ENCODE data around the gene THSD7B.
A peak's percentile ranks its signal among the peaks of the same experiment; 100 is the strongest.
"Not testable (repeated sequence)": the region's sequence is repeated elsewhere in the genome, so short reads cannot be mapped to it uniquely, and the experiment has no call there.

THSD7B gene

DNA sequence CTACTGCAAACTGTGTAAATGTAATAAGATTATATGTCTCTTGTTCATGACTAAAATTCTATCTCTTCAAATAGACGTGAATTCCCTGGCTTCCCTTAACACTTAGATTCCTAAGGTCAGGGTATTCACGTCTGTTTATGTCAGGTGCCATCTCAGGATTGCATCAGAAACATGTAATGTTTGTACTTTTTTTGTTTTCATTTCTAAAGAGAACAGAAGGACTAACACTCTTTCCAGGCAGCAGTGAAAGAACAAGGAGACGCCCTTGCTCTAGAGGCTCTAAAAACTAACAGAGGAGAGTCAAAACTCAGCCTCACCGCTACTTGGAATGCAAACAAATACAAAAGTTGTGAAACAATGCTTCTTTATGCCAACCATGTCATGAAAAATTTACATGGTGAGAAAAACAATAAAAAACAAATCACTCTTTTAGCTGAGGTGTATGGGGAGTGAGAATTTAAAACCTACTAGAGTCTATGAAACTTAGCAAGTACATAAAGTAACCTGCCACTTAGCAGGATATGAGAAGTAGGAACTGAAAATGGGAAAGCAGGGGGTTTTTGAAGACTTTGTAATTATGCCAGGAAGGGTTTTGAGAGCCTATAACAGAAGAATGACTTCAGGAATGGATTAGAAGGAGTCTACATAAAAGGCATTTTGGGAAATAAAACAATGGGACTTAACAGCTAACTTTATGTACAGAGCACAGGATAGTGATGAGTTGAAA is 522.7 kb downstream of the THSD7B start:
- DNase-seq = no peak

DNA sequence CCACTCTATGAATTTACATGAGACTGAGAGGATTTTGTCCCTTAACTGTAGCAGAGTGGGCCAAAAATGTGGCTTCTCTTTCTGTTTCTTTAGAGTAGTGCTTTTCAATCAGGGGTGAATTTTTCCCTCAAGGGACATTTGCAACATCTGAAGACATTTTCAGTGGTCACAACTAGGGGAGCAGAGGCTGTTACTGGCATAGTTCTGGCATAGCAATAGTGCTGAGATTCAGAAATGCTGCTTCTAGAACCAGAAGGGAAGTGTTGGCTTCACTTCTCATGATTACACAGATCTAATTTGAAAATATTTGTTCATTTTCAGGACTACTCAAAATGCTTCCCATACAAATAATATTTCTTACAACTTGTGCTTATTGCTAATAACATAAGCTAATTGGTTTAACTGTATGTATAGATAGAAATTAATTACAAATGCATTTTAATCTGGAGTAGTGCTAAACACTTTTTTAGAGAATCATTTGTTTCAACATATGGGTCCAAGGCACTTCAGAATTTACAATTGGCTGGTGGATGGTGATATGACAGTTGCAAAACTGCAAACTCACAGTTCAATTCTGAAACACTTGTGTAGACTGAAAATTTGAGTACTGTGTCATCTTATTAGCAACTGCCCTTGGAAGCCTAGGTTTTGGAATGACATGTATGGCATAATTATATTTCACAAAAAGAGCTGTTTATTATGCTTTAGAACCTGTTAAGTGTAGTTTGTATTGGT is 526.7 kb downstream of the THSD7B start:
- DNase-seq = no peak

DNA sequence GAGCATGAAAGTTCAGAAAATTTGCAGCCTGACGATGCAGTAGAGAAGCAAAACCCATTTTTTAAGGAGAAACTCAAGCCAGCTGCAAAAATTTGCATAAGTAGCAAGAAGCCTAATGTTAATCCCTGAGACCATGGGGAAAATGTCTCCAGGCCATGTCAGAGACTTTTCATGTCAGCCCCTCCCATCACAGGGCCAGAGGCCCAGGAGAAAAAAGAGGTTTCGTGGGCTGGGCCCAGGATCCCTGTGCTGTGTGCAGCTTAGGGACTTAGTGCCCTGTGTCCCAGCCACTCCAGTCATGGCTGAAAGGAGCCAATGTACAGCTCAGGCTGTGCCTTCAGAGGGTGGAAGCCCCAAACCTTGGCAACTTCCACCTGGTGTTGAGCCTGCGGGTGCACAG is 533.0 kb downstream of the THSD7B start:
- DNase-seq = no peak

DNA sequence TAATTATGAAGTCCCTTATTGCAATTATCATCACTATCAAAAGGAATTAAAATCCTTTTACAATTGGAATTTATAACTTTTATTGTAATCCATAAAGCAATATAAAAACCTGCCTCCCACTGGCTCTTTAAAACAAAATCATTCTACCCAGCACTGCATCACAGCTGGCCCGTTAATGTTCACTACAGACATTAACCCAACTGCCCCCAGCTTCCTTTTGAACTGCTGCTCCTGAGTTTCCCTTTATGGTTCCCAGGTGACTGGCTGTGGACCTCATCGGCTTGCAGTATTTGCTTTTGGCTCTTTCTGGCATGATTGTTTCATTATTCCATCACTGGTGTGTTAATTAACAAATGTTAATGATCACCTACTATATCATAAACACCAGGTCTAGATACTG is 535.6 kb downstream of the THSD7B start:
- no peak for DNase-seq

DNA sequence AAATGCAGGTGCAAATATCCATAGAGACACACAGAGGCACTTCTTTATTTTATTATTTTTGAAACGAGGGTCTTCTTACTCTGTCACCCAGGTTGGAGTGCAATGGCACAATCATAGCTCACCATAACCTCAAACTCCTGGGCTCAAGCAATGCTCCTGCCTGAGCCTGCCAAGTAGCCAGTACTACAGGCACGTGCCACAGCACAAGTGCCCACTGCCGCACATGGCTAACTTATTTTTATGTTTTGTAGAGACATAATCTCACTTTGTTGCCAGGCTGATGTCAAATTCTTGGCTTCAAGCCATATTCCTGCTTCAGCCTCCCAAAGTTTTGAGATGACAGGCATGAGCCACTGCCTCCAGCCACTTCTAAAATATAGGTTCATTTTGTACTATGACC is 537.6 kb downstream of the THSD7B start:
- DNase-seq = peak; percentile 7

DNA sequence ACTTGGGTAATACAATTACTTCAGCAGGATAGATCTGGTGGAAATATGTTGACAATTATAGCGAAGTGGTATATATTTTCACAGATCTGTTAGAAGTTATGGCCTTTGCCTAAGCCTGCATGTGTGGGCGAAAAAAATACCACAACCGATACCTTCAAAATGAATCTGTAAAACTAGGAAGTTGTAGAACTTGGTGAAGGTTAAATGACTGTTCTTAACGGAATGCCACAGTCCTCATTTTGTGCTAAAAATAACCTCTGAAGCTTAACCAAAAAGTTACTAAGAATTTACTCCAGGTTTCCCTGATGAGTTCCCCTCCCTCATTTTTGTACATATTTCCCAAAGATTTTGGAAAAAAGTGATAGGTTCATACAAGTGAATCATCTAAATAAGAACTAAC is 550.7 kb downstream of the THSD7B start:
- DNase-seq = no peak

DNA sequence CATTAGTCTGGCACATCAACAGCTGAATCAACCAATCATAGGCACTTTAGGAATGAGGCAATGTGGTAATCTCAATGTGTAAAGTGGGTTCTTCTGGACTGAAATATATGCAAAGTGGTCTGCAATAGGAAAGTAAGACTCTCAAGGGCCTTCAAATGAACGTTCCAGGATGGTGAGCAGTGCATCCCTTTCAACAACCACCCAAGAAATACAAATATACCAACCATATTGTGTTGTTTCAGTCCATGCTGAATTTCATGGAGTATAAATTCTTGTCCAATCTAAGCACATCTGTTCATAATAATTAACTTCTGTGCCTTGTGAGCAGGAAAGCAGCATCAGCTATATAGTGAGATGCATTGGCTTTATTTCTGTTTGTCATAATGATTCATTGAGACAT is 556.2 kb downstream of the THSD7B start:
- peak; percentile 29 for DNase-seq

DNA sequence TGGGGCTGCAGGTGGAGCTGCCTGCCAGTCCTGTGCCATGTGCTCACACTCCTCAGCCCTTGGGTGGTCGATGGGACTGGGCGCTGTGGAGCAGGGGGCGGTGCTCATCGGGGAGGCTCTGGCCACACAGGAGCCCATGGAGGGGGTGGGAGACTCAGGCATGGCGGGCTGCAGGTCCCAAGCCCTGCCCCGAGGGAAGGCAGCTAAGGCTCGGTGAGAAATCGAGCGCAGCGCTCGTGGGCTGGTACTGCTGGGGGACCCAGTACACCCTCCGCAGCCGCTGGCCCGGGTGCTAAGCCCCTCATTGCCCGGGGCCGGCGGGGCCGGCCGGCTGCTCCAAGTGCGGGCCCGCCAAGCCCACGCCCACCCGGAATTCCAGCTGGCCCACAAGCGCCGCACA is 566.2 kb downstream of the THSD7B start:
- not testable (repeated sequence) for DNase-seq

DNA sequence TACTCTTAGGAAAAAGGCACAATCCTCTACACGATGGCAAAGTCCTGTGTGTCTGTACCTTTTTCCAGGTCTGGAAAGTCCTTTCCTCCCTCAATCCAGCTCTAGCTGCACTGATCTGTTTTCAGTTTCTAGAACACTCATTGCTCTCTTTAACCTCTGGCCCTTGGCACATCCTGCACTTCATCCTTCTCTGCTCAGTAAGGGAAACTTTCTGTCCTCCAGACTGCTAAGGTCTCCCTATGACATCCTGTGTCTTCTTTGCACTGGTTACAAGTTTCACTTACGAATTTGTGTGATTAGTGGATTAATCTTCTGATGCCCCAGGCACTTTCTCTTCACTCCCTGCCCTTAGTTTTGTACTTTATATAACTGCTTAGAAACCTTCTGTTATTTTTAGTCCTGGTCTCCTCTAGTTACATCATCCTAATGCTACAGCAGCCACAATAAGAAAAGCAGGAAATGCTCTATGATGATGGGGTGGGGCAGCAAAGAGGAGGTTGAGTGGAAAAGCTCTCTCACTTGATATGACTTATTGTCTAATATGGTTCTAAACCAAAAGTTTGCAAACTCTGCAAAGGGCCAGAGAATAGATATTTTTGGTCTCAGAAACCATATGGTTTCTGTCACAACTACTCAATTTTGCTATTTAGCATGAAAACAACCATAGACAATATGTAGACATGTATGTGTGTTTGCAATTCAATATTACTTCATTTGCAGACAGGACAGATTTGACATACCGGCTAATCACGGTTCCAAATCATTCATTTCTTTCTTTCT is 568.2 kb downstream of the THSD7B start:
- no peak for DNase-seq

DNA sequence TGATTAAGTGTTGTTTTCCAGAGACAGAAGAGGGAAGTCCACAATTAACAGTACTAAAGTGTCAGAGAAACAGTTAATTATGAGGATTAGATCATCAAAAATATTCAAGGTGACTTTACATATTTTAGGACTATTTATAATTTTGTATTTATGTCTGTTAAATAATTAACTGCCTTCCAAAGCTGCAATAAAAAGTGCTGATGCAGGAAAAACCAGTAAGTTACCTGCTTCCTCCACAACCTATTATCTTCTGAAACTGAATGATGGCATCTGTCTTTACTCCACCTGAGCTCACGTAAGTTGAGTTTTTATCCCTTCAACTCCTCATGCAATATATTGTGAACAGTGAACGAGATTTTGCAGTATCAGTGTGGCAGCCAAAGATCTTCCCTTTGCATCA is 570.7 kb downstream of the THSD7B start:
- no peak for DNase-seq

DNA sequence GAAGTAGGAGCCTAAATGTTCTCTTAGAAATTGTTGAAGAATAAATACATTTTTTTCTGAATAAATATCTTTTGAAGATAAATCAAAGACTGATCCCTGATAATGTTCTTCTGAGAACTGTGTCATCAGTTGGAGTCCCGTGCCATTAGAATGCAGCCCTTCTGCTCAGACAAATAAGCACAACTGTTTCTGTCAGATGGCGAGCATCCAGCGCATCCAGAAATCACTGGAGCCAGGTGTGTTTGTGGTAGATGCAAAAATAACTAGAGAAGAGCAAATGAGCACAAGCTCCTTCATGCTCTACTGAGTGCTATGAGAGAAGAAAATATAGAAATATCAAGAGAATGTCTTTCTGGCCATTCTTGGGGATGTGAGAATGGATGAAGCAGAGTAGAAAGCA is 573.7 kb downstream of the THSD7B start:
- peak; percentile 92 for DNase-seq

DNA sequence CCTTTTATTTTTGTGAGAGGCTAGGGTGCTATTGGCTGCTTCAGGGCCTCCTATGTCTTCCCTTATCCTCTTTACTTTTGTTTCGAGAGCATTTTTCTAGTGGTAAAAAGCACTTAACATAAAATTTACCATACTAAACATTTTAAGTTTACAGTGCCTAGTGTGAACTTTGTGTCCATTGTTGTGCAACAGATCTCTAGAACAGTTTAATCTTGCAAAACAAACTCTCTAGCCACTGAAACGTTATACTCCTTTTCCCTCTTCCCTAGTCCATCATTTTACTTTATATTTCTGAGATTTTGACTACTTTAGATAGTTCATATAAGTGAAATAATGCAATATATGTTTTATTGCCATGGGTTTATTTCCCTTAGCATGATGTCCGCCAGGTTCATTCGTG is 580.6 kb downstream of the THSD7B start:
- DNase-seq = no peak

DNA sequence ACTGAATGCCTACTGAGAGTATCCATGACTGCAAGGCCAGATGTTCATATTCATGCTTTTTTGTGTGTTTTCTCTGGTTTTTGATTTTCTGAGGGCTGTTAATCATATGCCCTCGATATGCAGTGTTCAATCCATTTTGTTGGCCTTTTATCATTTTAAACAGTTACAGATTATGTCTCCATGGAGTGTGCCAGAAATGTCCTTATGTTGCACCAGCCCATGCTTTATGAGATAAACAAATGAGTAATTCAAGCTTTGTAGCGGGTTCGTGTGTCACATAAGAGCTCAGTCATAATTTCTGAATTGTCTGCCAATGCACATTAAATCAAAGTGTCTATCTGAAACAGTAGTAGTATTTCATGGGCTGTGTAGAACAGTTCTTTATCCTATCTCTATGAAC is 583.0 kb downstream of the THSD7B start:
- peak; percentile 87 for DNase-seq

DNA sequence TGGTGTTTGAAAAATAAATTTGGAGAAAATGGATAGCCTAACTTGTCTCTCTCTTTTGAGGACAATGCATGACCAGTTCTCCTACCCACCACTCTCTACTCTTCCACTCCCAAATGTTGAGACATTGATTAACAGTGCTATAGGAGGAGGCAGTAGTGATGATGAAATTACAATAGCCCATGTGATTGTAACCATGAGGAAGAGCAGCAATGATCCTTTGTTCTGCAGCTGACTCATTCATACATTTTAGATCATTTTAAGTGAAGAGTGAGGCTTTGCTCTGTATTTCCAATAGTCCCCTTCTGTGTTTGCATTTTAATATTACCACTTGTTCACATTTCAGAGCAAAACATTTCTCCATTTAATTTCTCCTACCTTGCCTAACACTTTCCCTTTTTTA is 592.3 kb downstream of the THSD7B start:
- no peak for DNase-seq

DNA sequence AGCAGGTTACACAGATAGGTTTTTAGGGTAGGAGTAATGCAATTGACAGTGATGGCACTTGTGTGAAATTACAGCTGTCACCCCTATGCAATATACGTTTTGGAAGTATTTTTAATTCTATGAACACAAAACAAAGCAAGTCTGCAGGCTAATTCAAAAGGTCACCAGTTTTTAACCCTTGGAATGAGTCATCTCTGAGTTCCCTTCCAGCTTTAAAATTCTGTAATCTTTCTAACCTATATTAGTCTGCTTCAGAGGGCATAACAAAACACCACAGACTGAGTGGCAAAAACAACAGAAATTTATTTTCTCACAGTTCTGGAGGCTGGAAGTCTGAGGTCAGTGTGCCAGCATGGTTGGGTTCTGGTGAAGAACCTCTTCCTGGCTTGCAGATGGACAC is 602.0 kb downstream of the THSD7B start:
- no peak for DNase-seq

DNA sequence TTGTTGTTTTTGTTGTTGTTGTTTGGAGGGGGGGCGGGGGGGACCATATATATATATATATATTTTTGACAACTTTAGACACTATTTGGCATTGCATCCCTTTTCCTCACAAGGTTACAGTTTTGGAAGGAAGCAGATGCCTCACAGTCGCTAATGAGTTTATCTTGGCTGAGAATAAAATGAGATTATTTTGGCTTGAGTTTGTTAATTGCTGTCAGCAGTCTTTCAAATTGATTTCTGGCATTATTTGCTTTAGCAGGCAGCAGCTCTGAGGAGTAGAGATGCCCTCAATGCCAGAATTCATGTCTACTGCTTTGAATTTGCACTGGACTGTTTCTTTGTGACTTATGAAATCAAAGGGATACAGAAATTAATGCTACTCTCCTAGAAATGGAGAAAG is 603.8 kb downstream of the THSD7B start:
- DNase-seq = no peak

DNA sequence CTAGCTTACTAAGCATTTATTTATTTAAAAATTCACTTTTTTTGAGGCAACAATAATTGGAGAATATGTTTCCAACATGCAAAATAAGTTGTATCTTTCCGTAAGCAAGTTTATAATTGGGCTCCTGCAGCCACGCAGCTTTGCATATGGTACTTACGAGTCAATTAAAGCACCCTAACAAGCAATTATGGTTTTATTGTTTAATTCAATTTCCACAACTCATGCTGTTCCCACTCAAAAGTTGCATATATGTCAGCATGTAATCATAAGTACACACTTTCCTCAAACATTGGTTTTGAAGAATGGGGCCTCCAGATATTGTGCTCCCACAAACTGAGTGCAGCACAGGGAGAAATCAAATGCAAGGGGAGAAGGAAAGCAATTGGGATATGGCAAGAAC is 613.8 kb downstream of the THSD7B start:
- no peak for DNase-seq

DNA sequence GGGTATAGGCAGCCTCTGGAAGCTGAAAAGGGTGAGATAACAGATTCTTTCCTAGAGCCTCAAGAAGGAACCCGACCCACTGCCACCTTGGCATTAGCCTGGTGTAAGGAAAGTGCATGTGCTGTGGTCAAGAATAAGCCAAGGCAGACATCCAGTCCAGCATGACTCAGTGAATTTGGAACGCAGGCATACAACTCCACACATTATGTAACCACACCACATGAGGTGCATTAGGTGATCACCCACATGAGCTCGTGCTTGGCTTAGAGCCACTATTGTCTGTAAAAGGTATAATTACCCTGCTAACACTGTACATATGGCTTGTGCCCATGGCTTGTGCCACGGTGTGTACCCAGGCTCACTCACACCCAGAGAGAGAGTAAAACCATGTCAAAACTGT is 615.3 kb downstream of the THSD7B start:
- peak; percentile 79 for DNase-seq

DNA sequence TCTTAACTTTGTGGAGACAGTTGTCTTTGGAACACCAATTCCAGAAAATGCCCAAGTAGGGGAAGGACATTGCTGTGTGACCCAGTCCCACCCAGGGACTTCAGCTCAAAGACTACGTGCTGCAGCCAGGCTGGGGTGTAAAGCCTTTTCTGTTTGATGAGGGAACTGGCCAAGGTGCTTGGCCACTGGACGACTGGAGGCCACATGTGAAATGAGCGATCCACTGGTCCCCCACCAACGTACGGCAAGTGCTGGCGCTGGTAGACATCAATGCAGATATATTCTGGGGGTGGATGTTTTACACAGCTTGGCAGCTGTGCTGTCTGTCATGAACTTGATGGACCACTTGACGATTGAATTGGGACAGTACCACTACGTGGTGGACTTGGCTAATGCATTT is 616.4 kb downstream of the THSD7B start:
- DNase-seq = no peak

DNA sequence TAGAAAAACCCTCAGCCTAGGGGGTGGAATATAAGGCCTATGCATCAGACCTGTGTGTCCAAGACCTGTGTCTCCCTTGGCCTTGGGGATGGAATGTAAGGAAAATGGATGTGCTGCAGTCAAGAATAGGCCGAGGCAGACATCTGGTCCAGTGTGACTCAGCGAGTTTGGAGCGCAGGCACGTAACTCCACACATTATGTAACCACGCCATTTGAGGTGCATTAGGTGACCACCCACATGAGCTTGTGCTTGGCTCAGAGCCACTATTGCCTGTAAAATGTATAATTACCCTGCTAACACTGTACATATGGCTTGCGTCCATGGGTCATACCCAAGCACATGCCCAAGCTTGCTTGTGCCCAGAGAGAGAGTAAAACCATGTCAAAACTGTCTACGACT is 618.0 kb downstream of the THSD7B start:
- peak; percentile 26 for DNase-seq

DNA sequence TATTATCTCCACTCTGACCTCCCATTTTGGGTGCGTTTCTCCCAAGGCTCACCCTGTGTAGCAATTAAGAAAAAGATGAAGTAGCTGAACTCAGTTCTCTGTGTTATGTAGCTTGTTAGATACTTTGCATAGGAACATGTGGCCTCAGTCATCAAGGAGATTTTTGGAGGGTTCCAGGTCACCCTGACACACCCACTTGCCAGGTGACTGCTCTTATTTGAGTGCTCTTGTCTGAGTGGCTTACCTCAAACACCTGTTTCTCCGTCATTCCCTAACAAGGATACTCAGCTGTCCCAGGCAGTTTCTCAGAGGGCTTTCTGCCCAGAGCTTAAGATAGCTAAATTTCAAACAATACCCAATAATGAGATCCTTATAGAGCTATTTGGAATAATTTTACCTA is 621.7 kb downstream of the THSD7B start:
- no peak for DNase-seq

DNA sequence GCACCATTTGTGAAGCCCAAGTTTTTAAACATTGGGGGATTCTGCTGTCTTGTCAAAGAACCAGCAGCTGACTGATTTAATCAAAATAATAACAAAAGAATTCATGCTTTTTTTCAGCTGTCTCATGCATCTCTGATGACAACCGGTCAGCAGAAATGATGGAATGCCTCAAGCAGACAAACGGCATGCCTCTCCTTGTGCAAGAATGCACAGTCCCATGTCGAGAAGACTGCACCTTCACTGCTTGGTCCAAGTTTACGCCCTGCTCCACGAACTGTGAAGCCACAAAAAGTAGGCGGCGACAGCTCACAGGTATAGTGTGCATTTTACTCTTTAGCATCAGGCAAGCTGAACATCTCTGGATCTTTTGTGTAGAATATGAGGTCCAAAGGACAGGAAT is 640.2 kb downstream of the THSD7B start:
- DNase-seq = no peak

DNA sequence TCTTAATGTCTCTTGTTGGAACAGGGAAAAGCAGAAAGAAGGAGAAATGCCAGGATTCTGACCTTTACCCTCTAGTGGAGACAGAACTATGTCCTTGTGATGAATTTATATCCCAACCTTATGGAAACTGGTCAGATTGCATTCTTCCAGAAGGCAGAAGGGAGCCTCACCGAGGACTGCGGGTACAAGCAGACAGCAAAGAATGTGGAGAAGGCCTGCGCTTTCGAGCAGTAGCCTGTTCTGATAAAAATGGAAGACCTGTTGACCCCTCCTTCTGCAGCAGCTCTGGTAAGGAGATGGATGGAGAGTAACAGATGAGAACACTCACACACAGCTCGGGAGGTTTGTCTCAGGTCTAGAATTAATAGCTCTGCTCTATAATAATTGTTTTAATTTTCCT is 646.2 kb downstream of the THSD7B start:
- DNase-seq = no peak

DNA sequence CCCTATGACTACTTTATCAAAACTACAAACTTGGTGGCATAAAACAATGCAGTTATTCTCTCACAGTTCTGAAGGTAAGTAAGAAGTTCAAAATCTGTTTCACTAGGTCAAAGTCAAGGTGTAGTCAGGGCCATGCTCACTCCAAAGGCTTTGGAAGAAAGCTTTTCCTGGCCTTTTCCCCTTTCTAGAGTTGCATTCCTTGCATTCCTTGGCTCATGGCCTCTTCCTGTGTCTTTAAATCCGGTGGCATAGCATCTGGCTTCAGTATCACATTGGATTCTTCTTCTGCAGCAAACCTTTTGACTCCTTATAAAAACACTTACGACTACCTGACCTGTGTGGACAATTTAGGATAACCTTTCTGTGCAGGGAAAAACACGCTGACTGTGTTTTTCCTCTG is 655.4 kb downstream of the THSD7B start:
- no peak for DNase-seq

Data from NCI-H2171 treated with DMSO at 0.1 percent for 48 hours (cell line).